Neural progenitor cell (in vitro differentiated cells): ENCODE measurements around the gene TIMM9. TPM values are rescaled to one million over a fixed set of nuclear protein-coding genes. Genes with fewer than 3 reads are reported as not detected.

Experiments used
- DNase-seq: peaks from one replicate; pipeline ENCODE4 v3.0.0-alpha.2; 2016; ENCODE audit warnings: low spot score
- H2AFZ ChIP-seq: fragments of 200-600 bp; sonication (generic); replicated peaks from 2 replicates; pipeline ENCODE4 v1.6.1; 2016; ENCODE audit warnings: antibody characterized with exemption
- H3F3A ChIP-seq: fragments of 200-600 bp; sonication (generic); 2 replicates; pipeline ENCODE4 v1.6.1; 2016; ENCODE audit warnings: antibody characterized with exemption, low read depth
- H3K27ac ChIP-seq: fragments of 200-600 bp; sonication (generic); 2 replicates; pipeline ENCODE4 v1.5.1; 2016; ENCODE audit warnings: mild to moderate bottlenecking
- H3K27me3 ChIP-seq: fragments of 200-600 bp; sonication (generic); 2 replicates; pipeline ENCODE4 v1.6.1; 2016; ENCODE audit warnings: mild to moderate bottlenecking, moderate library complexity
- H3K36me3 ChIP-seq: fragments of 200-600 bp; sonication (generic); 2 replicates; pipeline ENCODE4 v1.5.1; 2016
- H3K4me1 ChIP-seq: fragments of 200-600 bp; sonication (generic); 2 replicates; pipeline ENCODE4 v1.6.1; 2016; ENCODE audit warnings: mixed run types
- H3K4me2 ChIP-seq: fragments of 200-600 bp; sonication (generic); 2 replicates; pipeline ENCODE4 v1.6.1; 2016
- H3K4me3 ChIP-seq: fragments of 200-600 bp; sonication (generic); 2 replicates; pipeline ENCODE4 v1.5.1; 2016
- H3K79me2 ChIP-seq: fragments of 200-600 bp; sonication (generic); 2 replicates; pipeline ENCODE4 v1.6.1; 2016; ENCODE audit warnings: low read depth
- H3K9ac ChIP-seq: fragments of 200-600 bp; sonication (generic); 2 replicates; pipeline ENCODE4 v1.6.1; 2016
- H3K9me3 ChIP-seq: fragments of 200-600 bp; sonication (generic); 2 replicates; pipeline ENCODE4 v1.5.1; 2016; ENCODE audit warnings: low read depth
- H4K20me1 ChIP-seq: fragments of 200-600 bp; sonication (generic); 2 replicates; pipeline ENCODE4 v1.6.1; 2016; ENCODE audit warnings: low read depth
- H3K27ac Mint-ChIP-seq: 3 replicates; pipeline ENCODE4 v1.8.0; 2021; ENCODE audit warnings: mixed read lengths
- H3K27me3 Mint-ChIP-seq: 2 replicates; pipeline ENCODE4 v1.8.0; 2022; ENCODE audit warnings: low read depth, mild to moderate bottlenecking, inconsistent platforms, moderate library complexity, mixed read lengths; ENCODE audit not compliant: insufficient read depth
- H3K36me3 Mint-ChIP-seq: 3 replicates; pipeline ENCODE4 v1.8.0; 2021; ENCODE audit warnings: mixed read lengths
- H3K4me1 Mint-ChIP-seq: 3 replicates; pipeline ENCODE4 v1.8.0; 2021; ENCODE audit warnings: mixed read lengths
- H3K4me3 Mint-ChIP-seq: 3 replicates; pipeline ENCODE4 v1.8.0; 2021; ENCODE audit warnings: mild to moderate bottlenecking, moderate library complexity, mixed read lengths
- H3K9me3 Mint-ChIP-seq: 3 replicates; pipeline ENCODE4 v1.8.0; 2020; ENCODE audit warnings: mixed read lengths
- EZH2 ChIP-seq: fragments of 200-600 bp; sonication (generic); IDR thresholded peaks from 2 replicates; pipeline ENCODE4 v1.6.1; 2017; ENCODE audit warnings: antibody characterized with exemption, mild to moderate bottlenecking, moderate library complexity
- EZH2phosphoT487 ChIP-seq: fragments of 200-600 bp; sonication (generic); IDR thresholded peaks from 2 replicates; pipeline ENCODE4 v1.6.1; 2017; ENCODE audit warnings: antibody characterized with exemption
- total RNA-seq: library from RNA; depleted of rRNA; stranded (reverse); fragments of >200 nt; gene quantifications from 2 replicates; pipeline ENCODE4 v1.2.3, GENCODE V29; 2015; ENCODE audit warnings: low replicate concordance
- TF ChIP-seq, protein P1 (sequence below): fragments of 200-600 bp; sonication (generic); IDR thresholded peaks from 2 replicates; pipeline ENCODE4 v1.5.1; 2017; ENCODE audit warnings: antibody characterized with exemption, mild to moderate bottlenecking

The TIMM9 gene, protein sequence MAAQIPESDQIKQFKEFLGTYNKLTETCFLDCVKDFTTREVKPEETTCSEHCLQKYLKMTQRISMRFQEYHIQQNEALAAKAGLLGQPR
- 74.1 and 97.2 TPM in 2 replicates for total RNA-seq

DNA sequence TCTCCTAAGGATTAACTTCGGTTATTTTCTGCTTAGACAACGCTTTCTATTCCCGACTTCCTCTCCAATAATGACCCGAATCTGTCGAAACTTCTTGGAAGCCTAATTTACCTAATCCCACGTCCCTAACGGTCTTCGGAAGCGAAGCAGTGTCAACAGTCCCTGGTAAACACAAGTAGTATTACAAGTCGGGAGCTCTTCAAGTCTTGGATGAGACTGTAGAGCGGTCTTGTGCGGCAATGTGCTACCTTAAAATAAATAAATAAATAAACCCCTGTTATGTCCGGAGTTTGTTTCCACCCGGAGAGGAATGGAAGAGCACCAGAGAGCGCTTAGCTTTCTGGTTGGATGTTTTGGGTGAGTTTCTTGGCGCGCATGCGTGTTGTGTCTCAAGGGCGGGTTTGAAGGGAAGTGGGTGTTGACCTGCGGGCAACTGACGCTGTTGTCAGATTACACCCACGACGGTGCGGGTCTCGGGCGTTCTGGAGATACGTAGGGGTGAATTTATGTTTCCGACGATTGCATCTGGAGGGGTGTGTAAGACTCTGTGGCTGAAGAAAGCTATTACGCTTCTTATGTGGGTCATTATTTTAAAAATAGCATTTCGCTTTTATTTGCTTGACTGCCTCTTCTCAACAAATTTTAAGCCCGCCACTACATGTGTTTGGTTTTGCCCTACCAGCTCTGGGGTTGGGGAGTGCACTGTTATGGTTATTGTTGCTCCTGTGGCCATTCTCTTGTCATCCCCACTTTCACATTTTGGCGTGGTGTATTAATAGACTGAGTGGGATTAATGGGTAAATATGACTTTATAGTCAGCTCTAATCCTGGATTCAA lies at the start of gene TIMM9, which contains the start of gene KIAA0586:
TSS of gene TIMM9 (minus strand) at position 251 of the 837 bp plus-strand sequence. CDS start 15,586 bp downstream, outside the sequence.
TSS of gene KIAA0586 (plus strand) at position 439 of the 837 bp plus-strand sequence. CDS start 546 bp downstream, outside the sequence.
- peak within 1 kb of the TSS; percentile 92 for H3K4me2 ChIP-seq
- H3K27ac ChIP-seq, result peak within 1 kb of the TSS; percentile 79
- H3K79me2 ChIP-seq, result peaks cover 58% of the 10 kb centered on the region
- peak; percentile 98 for DNase-seq
- no peaks in the 10 kb centered on the region for H4K20me1 ChIP-seq
- peak within 1 kb of the TSS; percentile 100 for H2AFZ ChIP-seq
- H3K36me3 ChIP-seq, result peaks cover 3% of the 10 kb centered on the region
- TF ChIP-seq EZH2 (no peak), EZH2phosphoT487 (no peak)
- TF ChIP-seq, protein P1, sequence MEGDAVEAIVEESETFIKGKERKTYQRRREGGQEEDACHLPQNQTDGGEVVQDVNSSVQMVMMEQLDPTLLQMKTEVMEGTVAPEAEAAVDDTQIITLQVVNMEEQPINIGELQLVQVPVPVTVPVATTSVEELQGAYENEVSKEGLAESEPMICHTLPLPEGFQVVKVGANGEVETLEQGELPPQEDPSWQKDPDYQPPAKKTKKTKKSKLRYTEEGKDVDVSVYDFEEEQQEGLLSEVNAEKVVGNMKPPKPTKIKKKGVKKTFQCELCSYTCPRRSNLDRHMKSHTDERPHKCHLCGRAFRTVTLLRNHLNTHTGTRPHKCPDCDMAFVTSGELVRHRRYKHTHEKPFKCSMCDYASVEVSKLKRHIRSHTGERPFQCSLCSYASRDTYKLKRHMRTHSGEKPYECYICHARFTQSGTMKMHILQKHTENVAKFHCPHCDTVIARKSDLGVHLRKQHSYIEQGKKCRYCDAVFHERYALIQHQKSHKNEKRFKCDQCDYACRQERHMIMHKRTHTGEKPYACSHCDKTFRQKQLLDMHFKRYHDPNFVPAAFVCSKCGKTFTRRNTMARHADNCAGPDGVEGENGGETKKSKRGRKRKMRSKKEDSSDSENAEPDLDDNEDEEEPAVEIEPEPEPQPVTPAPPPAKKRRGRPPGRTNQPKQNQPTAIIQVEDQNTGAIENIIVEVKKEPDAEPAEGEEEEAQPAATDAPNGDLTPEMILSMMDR, result no peak
- H3K9me3 Mint-ChIP-seq, result no peaks in the 10 kb centered on the region
- peaks cover 6% of the 10 kb centered on the region for H3K4me1 ChIP-seq
- no peaks in the 10 kb centered on the region for H3K9me3 ChIP-seq
- peak within 1 kb of the TSS; percentile 54 for H3K9ac ChIP-seq
- peak within 1 kb of the TSS; percentile 96 for H3K27ac Mint-ChIP-seq
- peaks cover 4% of the 10 kb centered on the region for H3K27me3 Mint-ChIP-seq
- H3F3A ChIP-seq, result peaks cover 10% of the 10 kb centered on the region
- peak within 1 kb of the TSS; percentile 90 for H3K4me3 ChIP-seq
- peaks cover 3% of the 10 kb centered on the region for H3K36me3 Mint-ChIP-seq
- no peaks in the 10 kb centered on the region for H3K27me3 ChIP-seq
- peaks cover 21% of the 10 kb centered on the region for H3K4me1 Mint-ChIP-seq
- peak within 1 kb of the TSS; percentile 97 for H3K4me3 Mint-ChIP-seq

DNA sequence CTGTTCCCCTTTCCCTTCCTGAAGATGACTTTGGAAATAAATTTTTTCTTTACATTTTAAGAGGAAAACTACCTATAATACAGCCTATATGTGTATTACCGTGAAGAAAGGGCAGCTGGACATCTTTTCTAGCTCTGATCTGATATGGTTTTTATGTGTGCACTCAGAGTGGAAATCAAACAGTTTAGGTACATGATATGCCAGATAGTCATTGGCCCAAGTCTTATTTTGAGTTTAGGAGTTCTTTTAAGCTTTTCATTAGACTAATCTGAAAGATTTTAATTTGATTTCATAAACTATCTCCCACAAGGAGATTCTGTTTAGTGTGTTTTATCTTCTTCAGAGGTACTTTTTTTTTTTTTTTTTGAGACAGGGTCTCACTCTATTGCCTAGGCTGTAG lies 49.0 kb upstream of the TIMM9 start:
- no peak overlapping the region for H3K4me3 Mint-ChIP-seq
- no peak overlapping the region for H3K27ac ChIP-seq
- H3K36me3 Mint-ChIP-seq, result peaks cover 15% of the 10 kb centered on the region
- H3K27ac Mint-ChIP-seq, result no peak overlapping the region
- no peaks in the 10 kb centered on the region for H3F3A ChIP-seq
- H3K4me3 ChIP-seq, result no peak overlapping the region
- no peak overlapping the region for H2AFZ ChIP-seq
- TF ChIP-seq EZH2phosphoT487 (no peak), EZH2 (no peak)
- TF ChIP-seq, protein P1, result no peak
- no peaks in the 10 kb centered on the region for H3K27me3 ChIP-seq
- DNase-seq, result no peak
- H3K4me1 ChIP-seq, result no peaks in the 10 kb centered on the region
- H3K9me3 Mint-ChIP-seq, result no peaks in the 10 kb centered on the region
- H3K27me3 Mint-ChIP-seq, result no peaks in the 10 kb centered on the region
- H3K79me2 ChIP-seq, result no peaks in the 10 kb centered on the region
- no peak overlapping the region for H3K4me2 ChIP-seq
- no peaks in the 10 kb centered on the region for H3K4me1 Mint-ChIP-seq
- peaks cover 20% of the 10 kb centered on the region for H3K36me3 ChIP-seq
- H3K9ac ChIP-seq, result no peak overlapping the region
- no peaks in the 10 kb centered on the region for H4K20me1 ChIP-seq
- H3K9me3 ChIP-seq, result no peaks in the 10 kb centered on the region

DNA sequence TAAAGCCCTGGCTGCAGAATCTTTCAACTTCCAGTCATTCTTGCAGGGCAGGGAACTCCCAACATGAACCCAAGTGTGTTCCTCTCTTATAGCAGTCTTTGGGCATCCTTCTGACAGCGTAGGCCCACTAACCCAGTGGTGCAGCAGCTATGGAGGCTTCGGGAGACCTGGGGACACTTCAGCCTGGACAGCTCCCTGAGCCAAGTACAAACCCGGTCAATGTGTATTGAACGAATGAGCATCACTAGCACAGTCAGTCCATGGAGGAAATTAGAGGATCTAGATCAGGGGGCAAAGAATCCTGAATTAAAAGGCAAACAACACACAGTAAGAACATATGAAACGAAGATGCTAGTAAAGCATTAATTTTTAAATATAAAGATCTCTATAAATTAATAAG lies 42.0 kb upstream of the TIMM9 start:
- Histone ChIP-seq H3K27me3 (no peaks in the 10 kb centered on the region), H3K9me3 (no peaks in the 10 kb centered on the region), H3F3A (no peaks in the 10 kb centered on the region), H3K4me2 (no peak overlapping the region), H4K20me1 (no peaks in the 10 kb centered on the region), H3K9ac (no peak overlapping the region), H3K4me1 (no peaks in the 10 kb centered on the region), H3K27ac (no peak overlapping the region), H3K79me2 (no peaks in the 10 kb centered on the region), H2AFZ (no peak overlapping the region), H3K4me3 (no peak overlapping the region), H3K36me3 (peaks cover 28% of the 10 kb centered on the region)
- H3K36me3 Mint-ChIP-seq, result peaks cover 6% of the 10 kb centered on the region
- H3K4me3 Mint-ChIP-seq, result no peak overlapping the region
- H3K27ac Mint-ChIP-seq, result no peak overlapping the region
- H3K9me3 Mint-ChIP-seq, result no peaks in the 10 kb centered on the region
- no peak for DNase-seq
- no peaks in the 10 kb centered on the region for H3K27me3 Mint-ChIP-seq
- TF ChIP-seq EZH2phosphoT487, result no peak
- TF ChIP-seq EZH2, result no peak
- TF ChIP-seq, protein P1, result no peak
- H3K4me1 Mint-ChIP-seq, result no peaks in the 10 kb centered on the region
